SH-SY5Y (cell line): ENCODE data around the gene TSSK3.

ENCODE experiments used
- GATA2 ChIP-seq: IDR thresholded peaks from 2 replicates; pipeline ENCODE4 v1.6.1; 2011; ENCODE audit warnings: mild to moderate bottlenecking, low read depth, low read length
- GATA3 ChIP-seq: IDR thresholded peaks from 2 replicates; pipeline ENCODE4 v1.6.1; 2011; ENCODE audit warnings: low read depth, mild to moderate bottlenecking, low read length, moderate library complexity

TSSK3 gene

GRCh38 chr1:32346532-32347157, 15.7 kb upstream of the TSSK3 start:
- TF ChIP-seq GATA3 (no peak), GATA2 (no peak)

- no peak for TF ChIP-seq GATA3
- TF ChIP-seq GATA2: no peak
Measured at GRCh38 chr1:32349211-32349708, 13.1 kb upstream of the TSSK3 start.

DNA sequence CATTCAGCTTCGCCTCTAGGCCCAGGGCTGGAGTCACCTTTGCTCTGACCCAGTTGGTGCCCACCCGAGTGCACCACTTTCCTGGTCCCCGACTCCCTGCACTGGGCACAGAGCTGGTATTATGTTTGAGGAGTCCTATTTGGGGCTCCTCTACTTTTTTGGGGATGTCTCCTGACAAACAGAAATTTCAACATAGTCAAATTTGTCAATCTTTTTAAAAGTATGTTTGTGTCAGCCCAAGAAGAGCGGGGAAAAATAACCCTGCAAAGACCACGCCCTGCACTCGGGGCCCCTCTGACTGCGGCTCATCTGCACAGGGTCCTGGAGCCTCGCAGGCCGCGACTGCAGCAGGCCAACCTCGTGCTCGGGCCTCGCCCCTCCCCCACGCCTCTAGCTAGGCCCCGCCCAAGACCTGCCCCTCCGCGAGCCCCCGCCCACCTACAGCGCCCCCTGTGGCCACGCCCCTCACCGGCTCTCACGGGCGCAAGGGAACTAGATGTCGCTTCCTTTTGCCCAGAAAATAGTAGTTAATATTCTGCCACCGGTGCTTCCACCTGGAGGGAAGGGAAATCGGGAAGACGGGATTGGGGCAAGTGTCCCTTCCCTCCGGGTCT, 11.4 kb upstream of the TSSK3 start:
- no peak for TF ChIP-seq GATA3
- TF ChIP-seq GATA2: no peak

- no peak for TF ChIP-seq GATA2
- TF ChIP-seq GATA3: no peak
Measured at GRCh38 chr1:32351399-32352238, 10.7 kb upstream of the TSSK3 start.

DNA sequence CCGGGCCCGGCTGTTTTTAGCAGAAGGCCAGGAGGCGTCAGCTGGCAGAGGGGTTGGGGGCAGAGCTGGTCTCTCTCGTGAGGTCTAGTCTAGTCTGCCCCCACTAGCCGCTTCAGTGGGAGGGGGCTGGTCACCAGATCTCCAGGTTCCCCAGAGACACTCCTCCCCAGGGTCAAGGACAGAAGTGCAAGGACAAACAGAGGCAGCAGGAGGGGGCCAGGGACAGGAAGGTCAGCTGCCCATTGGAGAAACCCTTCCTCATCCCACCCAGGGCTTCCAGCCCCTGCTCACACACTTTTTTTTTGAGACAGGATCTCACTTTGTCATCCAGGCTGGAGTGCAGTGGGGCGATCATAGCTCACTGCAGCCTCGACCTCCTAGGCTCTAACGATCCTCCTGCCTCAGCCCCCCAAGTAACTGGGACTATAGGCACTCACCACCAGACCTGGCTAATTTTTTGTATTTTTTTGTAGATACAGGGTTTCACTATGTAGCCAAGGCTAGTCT, 10.0 kb upstream of the TSSK3 start:
- no peak for TF ChIP-seq GATA2

GRCh38 chr1:32352831-32353383, 9.4 kb upstream of the TSSK3 start:
- no peak for TF ChIP-seq GATA2
- TF ChIP-seq GATA3: no peak

- TF ChIP-seq GATA2 (no peak), GATA3 (no peak)
Measured at GRCh38 chr1:32353431-32353830, 8.9 kb upstream of the TSSK3 start.

- TF ChIP-seq GATA2 (no peak), GATA3 (no peak)
Measured at GRCh38 chr1:32353886-32354570, 8.3 kb upstream of the TSSK3 start.

DNA sequence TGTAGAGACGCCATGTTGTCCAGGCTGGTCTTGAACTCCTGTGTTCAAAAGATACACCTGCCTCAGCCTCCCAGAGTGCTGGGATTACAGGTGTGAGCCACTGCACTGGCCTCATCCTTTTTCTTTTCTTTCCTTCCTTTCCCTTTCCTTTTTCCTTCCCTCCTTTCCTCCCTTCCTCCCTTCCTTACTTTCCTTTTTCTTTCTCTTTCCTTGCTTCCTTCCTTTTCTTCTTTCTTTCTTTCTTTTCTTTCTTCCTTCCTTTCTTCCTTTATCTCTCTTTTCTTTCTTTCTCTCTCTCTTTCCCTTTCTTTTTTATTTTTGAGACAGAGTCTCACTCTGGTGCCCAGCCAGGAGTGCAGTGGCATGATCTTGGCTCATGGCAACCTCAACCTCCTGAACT, 5.9 kb upstream of the TSSK3 start:
- TF ChIP-seq GATA2 (no peak), GATA3 (no peak)

DNA sequence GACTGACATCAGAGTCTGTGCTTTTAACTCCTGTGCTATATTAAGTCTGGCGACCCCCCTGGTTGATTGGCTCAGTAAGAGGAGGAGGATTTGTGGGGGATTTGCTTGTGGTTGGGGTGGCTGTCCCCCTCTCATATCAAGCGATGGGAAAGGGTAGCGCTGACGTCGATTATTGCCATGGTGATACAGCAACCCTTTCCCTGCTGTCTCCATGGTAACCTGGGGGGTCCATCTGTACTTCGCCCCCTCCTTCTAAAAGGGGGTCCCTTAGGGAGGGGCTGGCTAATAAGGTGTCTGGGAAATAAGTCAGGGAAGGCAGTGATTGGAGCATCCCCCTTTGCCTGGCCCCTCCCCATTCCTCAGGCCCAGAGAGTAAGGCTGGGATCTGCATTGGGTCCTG, 4.7 kb upstream of the TSSK3 start:
- TF ChIP-seq GATA2 (no peak), GATA3 (no peak)

- TF ChIP-seq GATA3 (no peak), GATA2 (no peak)
Measured at GRCh38 chr1:32358435-32358834, 3.9 kb upstream of the TSSK3 start.

GRCh38 chr1:32361308-32361673, 1.0 kb upstream of the TSSK3 start:
- TF ChIP-seq GATA2 (no peak), GATA3 (no peak)

DNA sequence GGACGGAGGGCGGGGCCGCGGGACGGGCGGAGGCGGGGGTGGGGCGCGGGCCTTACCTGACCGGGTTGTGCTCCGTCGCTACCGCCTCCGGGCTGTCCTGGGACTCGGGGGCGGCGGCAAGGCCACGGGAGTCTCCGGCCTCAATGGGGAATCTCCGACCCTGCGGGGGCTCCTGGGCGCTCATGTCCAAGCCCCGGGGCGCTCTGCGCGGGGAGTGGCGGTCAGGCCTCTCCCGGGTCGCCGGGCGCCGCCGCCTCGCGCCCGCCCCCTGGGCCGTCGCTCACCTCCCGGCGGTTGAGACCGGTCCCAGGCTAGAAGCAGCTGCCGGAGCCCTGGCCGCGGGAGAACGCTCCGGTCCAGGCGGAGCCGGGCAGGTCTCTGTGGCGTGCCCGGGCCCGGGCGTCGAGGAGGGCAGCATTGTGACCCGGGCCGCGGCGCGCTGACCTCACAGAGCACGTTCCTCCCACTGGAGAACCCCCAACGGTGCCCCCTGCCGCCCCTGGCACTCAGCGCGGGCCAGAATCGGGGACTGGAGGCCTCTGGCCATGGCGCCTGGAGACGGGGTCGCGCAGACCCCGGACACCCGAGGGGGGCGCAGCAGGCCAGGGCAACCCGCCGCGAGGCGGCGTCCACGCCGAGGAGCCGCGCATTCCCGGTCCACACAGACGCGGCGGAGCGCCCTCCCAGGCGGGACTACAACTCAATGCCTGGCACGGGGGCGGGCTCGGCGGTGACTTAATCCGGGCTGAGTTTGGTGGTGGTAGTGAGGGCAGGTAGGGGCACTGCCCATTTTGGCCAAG, 465 bp upstream of the TSSK3 start:
- TF ChIP-seq GATA2 (no peak), GATA3 (no peak)
